ENCODE results near the gene OSBP2. TPM values are rescaled to one million over a fixed set of nuclear protein-coding genes. Genes with fewer than 3 reads are reported as not detected.
"Not testable (repeated sequence)": the region's sequence is repeated elsewhere in the genome, so short reads cannot be mapped to it uniquely, and the experiment has no call there.

The OSBP2 gene
- total and polyA plus RNA-seq, 12 donors = 0.84 to 20.1 (median 13.2) TPM

DNA sequence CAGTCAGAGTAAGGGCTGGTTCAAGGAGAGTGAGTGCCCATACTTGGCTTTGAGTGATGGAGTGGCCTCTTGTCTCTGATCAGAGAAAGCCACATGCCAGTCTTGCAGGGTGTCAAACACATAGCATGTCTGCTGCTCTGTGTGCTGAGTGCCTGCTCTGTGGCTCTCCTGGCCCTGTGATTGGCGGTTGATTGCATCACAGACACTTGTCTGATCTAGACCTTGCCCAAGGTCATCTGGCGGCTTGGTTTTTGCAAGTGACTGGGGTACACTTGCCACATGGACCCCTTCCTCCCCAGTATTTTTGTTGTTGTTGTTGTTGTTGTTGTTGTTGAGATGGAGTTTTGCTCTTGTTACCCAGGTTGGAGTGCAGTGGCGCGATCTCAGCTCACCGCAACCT lies 10.3 kb downstream of the OSBP2 start:
- TF ChIP-seq, protein P1, sequence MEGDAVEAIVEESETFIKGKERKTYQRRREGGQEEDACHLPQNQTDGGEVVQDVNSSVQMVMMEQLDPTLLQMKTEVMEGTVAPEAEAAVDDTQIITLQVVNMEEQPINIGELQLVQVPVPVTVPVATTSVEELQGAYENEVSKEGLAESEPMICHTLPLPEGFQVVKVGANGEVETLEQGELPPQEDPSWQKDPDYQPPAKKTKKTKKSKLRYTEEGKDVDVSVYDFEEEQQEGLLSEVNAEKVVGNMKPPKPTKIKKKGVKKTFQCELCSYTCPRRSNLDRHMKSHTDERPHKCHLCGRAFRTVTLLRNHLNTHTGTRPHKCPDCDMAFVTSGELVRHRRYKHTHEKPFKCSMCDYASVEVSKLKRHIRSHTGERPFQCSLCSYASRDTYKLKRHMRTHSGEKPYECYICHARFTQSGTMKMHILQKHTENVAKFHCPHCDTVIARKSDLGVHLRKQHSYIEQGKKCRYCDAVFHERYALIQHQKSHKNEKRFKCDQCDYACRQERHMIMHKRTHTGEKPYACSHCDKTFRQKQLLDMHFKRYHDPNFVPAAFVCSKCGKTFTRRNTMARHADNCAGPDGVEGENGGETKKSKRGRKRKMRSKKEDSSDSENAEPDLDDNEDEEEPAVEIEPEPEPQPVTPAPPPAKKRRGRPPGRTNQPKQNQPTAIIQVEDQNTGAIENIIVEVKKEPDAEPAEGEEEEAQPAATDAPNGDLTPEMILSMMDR (IDR thresholded peaks at IDR 0.05) = no peak
- no peak overlapping the region for H3K4me3 ChIP-seq
- DNase-seq (no peak), ATAC-seq (no peak)
- intact Hi-C loops (cut with DNase I) = no loop called here
- H3K4me1 ChIP-seq = no peaks in the 10 kb centered on the region
- no peak overlapping the region for H3K27ac ChIP-seq
- H3K9me3 ChIP-seq = no peaks in the 10 kb centered on the region
- no peaks in the 10 kb centered on the region for H3K27me3 ChIP-seq
- H3K36me3 ChIP-seq = no peaks in the 10 kb centered on the region
- WGBS, 2 donors = 95 to 99% methylated on average over 5 of the region's 5 CpGs

DNA sequence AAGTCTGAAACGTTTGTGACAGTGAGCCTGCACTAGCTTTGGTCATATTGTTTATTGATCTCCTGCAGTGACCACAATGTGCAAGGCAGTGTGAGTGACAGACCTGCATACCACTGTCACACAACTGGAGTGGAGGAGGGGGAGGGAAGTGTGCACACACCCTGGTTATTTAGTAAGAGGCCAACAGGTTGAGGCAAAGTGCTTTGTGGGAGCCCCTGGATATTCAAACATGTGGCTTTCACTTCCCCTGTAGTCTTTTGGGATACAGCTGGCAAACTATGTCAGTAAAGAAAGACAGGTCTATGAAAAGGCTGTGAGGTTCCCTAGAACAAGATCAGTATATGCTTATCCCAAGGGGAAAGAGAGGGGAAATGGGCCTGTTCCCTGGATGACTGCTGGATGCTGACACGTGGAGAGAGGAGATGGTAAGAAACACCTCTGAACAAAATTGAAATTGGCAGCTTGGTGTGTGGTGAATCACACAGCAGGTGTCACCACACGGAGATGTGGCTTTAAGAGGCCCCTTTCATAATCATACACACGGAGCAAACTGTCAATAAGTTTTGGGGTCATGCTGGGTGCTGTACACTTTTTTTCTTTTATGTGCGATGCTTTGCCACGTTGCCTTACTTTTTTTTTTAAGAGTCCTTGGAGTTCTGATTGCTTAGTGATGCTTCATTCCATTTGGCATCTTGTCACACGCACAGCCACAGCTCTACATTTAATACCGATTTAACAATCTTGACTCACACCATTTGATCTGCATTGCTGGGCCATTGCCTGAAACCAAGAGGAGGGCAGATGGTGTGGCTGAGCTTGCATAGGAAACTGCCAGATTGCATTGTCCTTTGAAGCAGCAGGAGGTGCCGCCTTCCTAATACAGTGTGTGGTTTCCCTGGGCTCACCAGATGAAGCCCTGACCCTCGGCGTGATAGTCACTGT lies 11.3 kb downstream of the OSBP2 start:
- ATAC-seq (no peak), DNase-seq (no peak)
- H3K27ac ChIP-seq = no peak overlapping the region

DNA sequence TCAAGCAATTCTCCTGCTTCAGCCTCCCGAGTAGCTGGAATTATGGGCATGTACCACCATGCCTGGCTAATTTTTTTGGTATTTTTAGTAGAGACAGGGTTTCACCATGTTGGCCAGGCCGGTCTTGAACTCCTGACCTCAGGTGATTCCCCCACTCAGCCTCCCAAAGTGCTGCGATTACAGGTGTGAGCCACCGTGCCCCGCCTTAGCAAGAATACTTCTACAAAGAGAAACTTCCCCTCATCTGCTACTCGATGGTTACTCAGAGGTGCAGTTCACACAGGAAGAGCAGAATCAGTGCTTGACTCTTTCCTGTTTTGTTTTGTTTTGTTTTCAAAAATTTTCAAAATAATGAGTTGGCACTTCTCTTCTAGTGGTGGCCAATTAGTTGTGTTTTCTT lies 15.3 kb downstream of the OSBP2 start:
- ATAC-seq; H3K4me3 ChIP-seq; H3K36me3 ChIP-seq; DNase-seq; H3K4me1 ChIP-seq; intact Hi-C loops (cut with DNase I); H3K9me3 ChIP-seq; H3K27me3 ChIP-seq; H3K27ac ChIP-seq: not testable (repeated sequence)
- WGBS, 2 donors = 83 to 87% methylated on average over 6 of the region's 6 CpGs

More for the DNA sequence above, 11.3 kb downstream of the OSBP2 start:
- Histone ChIP-seq H3K9me3 (no peaks in the 10 kb centered on the region), H3K4me3 (no peak overlapping the region), H3K36me3 (no peaks in the 10 kb centered on the region), H3K4me1 (no peaks in the 10 kb centered on the region), H3K27me3 (no peaks in the 10 kb centered on the region)
- 56 to 63% methylated on average over 11 of the region's 11 CpGs for WGBS, 2 donors
- TF ChIP-seq, protein P1 (IDR thresholded peaks at IDR 0.05) = no peak
- intact Hi-C loops (cut with DNase I) = no loop called here

DNA sequence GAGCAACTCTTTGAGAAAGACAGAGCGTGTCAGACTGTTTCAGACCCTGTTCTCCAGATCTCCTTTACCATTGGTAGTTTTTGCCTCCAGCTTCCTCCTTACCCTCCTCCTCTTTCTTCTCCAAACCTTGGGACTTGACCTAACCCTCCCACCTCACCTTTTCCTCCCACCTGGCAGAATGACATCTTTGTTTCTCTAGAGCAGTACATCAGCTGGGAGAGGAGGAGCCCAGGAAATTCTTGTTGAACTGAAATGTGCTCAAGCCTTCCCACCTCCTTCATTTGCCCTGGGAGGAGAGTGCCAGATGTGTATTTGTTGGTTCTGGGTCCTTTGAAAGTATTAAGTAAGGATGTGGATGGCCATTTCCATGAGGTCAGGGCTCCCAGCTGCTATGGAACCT lies 17.4 kb downstream of the OSBP2 start:
- H3K36me3 ChIP-seq = no peaks in the 10 kb centered on the region
- no peaks in the 10 kb centered on the region for H3K27me3 ChIP-seq
- TF ChIP-seq, protein P1 (IDR thresholded peaks at IDR 0.05) = no peak
- H3K9me3 ChIP-seq = no peaks in the 10 kb centered on the region
- WGBS, 2 donors = 89 to 94% methylated on average over 1 of the region's 1 CpG
- ATAC-seq (no peak), DNase-seq (no peak)
- intact Hi-C loops (cut with DNase I) = no loop called here
- H3K4me3 ChIP-seq = no peak overlapping the region
- peaks cover 0 to under 1% (median 0%) of the 10 kb centered on the region in 9 donors for H3K4me1 ChIP-seq
- no peak overlapping the region for H3K27ac ChIP-seq

DNA sequence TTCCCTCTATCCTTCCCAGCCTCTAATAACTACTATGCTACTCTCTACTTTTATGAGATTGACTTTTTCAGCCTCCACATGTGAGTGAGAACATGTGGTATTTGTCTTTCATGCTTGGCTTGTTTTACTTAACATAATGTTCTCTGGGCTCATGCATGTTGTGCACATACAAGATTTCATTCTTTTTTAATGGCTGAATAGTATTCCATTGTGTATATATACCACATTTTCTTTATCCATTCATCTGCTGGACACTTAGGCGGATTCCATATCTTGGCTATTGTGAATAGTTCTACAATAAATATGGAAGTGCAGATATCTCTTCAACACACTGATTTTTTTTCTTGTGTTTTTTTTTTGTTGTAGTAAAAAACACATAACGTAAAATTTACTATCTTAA lies 19.4 kb downstream of the OSBP2 start:
- Histone ChIP-seq H3K27me3 (no peaks in the 10 kb centered on the region), H3K4me3 (no peak overlapping the region), H3K27ac (no peak overlapping the region), H3K4me1 (peaks cover 0 to 10% (median 0%) of the 10 kb centered on the region in 9 donors), H3K36me3 (no peaks in the 10 kb centered on the region), H3K9me3 (no peaks in the 10 kb centered on the region)
- TF ChIP-seq, protein P1 (IDR thresholded peaks at IDR 0.05) = no peak
- DNase-seq (no peak), ATAC-seq (no peak)
- 97% methylated on average over 2 of the region's 2 CpGs for WGBS, 2 donors
- intact Hi-C loops (cut with DNase I) = no loop called here
